AG10803 (cell line): ENCODE results near the gene PARS2.
A peak's percentile ranks its signal among the peaks of the same experiment; 100 is the strongest.

Experiments used
- DNase-seq: peaks from one replicate; pipeline ENCODE4 v3.0.0; 2010; ENCODE audit warnings: low read depth
- H3K4me3 ChIP-seq: 2 replicates; pipeline ENCODE4 v1.5.1; 2011; ENCODE audit warnings: mild to moderate bottlenecking, low read length, control low read depth
- TF ChIP-seq, protein P1 (sequence below): conservative IDR thresholded peaks from 2 replicates; pipeline ENCODE4 v1.5.1; 2011; ENCODE audit warnings: mild to moderate bottlenecking, low read length, control low read depth, inconsistent platforms

The PARS2 gene

DNA sequence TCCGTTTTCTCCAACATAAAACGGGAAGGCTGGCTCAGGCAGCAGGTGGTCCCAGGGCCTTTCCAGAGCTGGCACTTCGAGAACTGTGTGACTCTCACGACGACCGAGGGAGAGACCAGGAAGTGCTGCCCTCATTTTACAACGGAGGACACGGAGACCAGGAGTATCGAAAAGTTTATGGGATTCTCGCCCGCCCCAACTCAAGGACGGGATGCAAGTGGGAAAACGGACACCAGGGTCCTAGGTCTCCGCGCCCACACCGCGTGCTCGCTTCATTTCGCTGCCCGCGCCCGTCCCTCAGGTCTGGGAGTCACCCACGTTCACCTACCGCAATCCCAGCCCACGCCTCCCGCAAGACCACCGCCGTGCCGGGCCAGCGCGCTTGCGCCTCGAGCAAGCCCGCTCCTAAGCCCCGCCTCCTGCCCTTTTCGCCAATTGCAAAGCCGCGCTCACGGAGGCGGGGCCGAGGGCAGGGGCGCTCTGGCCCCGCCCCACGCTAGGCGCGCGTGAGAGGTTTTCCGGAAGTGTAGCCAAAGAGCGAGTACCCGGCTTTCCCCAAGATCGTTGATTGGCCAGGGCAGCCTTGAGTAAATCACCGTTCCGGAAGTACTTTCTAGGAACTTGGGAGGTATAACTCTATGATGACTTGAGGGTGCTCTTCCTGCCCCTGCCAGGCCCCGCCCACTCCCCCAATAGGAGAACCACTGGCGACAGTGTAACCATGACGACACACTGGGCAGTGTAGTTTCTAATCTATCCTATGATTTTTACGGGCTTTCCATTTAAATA lies at the start of gene PARS2:
Gene PARS2 (minus strand): TSS at position 391 of the 789 bp plus-strand sequence. CDS start 5,362 bp downstream, outside the sequence.
- peak within 1 kb of the TSS; percentile 98 for H3K4me3 ChIP-seq
- TF ChIP-seq, protein P1, sequence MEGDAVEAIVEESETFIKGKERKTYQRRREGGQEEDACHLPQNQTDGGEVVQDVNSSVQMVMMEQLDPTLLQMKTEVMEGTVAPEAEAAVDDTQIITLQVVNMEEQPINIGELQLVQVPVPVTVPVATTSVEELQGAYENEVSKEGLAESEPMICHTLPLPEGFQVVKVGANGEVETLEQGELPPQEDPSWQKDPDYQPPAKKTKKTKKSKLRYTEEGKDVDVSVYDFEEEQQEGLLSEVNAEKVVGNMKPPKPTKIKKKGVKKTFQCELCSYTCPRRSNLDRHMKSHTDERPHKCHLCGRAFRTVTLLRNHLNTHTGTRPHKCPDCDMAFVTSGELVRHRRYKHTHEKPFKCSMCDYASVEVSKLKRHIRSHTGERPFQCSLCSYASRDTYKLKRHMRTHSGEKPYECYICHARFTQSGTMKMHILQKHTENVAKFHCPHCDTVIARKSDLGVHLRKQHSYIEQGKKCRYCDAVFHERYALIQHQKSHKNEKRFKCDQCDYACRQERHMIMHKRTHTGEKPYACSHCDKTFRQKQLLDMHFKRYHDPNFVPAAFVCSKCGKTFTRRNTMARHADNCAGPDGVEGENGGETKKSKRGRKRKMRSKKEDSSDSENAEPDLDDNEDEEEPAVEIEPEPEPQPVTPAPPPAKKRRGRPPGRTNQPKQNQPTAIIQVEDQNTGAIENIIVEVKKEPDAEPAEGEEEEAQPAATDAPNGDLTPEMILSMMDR, result no peak
- peak; percentile 100 for DNase-seq

DNA sequence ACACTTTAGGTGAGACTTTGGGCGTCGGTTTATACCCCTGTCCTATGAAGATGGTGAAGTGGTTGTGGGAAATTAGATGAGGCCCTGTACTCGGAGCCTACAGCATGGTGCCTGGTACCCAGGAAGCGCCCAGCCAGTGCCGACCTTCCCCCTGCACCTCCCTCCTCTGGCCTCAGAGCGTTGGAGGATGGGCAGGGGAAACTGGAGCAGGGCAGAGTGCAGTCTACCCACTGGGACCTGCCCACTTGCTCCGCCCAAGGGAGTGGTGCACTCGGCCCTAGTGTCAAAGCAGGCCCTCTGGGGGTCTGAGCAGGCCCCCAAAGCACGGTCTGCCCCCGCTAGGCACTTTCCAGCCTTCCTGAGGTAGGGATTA lies 49.8 kb upstream of the PARS2 start:
- no peak overlapping the region for H3K4me3 ChIP-seq
- no peak for DNase-seq
- TF ChIP-seq, protein P1, result no peak

DNA sequence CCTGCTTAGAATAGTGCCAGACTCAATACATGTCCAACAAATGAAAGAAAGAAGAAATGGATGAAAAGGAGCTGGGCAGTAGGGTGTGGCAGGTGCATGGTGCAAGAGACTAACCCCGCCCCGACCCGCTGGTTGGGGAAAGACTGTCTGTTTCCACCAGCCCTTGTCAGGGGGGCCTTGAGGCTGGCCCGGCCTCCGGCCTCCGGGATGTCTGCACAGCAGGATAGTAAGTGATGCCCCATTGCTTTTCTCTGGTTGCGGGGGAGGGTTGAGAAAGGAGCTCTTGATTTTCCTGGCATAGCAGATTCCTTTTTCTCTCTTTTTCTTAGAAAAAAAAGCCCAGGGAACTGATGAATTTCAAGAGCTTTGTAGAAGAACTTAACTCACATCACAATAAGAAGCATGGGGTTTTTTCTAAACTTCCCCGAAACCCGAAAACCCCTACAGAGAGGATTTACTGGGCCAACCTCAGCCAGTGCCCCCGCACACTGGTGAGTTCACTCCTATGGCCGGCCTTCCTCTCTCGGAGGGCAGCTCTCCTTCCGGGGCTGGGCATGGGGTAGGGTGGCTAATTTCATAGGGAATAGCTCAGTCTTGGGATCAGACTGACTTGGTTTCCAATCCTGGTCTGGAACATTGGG lies 49.3 kb upstream of the PARS2 start:
- no peak for DNase-seq
- TF ChIP-seq, protein P1, result no peak
- H3K4me3 ChIP-seq, result no peak overlapping the region

DNA sequence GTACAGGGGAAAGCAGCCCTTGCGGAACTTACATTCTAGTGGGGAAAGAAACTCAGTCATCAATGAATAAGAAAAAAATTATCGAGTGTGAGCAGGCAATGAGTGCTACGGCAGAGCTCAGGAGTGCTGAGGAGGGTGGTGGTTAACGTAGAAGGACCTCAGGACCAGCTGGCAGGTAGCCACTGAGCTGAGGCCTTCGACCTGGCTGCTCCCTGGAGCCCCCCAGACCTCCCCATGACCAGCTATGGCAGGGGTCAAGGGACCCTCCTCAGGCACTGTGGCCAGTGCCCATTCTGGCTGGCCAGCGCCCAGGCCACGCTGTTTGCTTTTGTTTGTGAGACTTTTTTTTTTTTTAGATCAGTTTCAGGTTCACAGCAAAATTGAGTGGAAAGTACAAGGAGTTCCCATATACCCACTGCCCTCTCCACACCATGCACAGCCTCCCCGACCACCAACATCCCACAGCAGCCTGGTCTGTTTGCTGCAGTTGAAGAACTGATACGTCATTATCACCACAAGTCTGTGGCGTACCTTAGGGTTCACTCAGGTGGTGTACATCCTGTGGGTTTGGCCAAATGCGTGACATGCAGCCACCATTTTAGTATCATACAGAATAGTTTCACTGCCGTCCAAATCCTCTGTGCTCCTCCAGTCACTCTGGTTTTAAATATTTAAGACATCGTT lies 48.6 kb upstream of the PARS2 start:
- TF ChIP-seq, protein P1, result no peak
- no peak for DNase-seq
- H3K4me3 ChIP-seq, result no peak overlapping the region

DNA sequence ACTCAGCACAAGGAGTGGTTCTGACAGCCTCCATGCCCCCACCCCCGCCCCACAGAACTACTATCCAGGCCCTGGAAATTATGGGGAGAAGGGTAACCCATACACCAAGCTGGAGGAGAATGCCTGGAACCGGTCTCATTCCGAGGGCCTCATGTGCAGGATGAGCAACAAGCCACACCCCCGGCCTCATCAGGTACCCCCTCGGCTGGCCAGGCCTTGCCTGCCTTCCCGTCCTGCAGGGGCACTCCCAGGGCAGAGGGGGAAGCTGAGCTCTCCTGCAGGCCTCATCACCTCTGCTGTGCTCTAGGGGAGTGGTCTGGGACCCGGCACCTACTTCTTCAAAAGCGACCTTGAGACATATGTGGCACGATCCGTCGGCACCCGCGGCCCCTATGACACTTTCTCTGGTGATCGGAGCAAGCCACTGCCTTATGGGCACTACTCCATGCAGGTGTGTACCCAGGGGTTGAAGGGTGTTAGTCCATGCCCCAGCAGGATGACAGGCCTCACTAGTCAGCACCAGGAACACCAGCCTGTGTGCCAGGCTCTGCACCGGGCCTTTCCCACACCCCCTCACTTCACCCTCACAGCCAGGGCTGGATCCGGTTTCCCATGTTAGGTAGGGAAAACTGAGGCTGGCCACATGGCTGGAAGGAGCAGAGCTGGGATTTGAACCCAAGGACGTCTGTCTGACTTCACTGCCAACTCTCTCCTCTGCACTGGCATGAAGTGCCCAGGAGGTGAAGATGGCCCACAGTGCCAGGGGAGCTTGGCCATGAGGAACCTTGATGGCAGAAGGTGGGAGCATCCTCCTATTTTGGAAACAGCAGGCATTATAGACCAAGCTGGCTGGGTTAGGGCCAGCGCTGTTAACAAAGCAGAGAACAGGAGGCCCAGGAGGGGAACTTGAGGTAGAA lies 47.7 kb upstream of the PARS2 start:
- DNase-seq, result no peak
- TF ChIP-seq, protein P1, result no peak

DNA sequence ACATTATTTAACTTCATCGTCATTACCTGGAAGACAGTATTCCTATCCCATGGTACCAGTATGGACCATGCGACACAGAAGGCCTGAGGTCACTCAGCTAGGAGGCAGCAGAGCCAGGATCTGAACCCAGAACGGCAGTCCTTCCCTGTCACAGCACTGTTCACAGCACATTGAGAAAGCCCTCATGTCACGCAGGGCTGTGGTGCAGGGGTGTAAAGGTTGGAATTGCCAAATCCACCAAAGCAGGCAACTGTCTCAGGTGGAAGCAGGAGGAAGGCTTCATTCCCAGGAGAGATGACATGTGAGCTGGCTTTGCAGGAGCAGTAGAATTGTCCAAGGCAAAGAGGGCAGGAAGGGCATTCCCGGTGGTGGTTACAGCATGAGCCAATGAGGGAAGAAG lies 46.7 kb upstream of the PARS2 start:
- TF ChIP-seq, protein P1, result no peak
- no peak for DNase-seq
- no peak overlapping the region for H3K4me3 ChIP-seq

More for the DNA sequence above, 47.7 kb upstream of the PARS2 start:
- no peak overlapping the region for H3K4me3 ChIP-seq
